Activated CD8-positive, alpha-beta T cell treated with anti-CD3 and anti-CD28 coated beads for 36 hours (primary cell): Measurements from ENCODE around the gene CHST3. TPM values are rescaled to one million over a fixed set of nuclear protein-coding genes. Genes with fewer than 3 reads are reported as not detected.

ENCODE experiments used
- ATAC-seq: fragments of 200-7000 bp; cut with Tn5 transposase; one replicate; pipeline ENCODE4 v1.10.0; 2021; ENCODE audit warnings: mild to moderate bottlenecking, moderate library complexity
- CTCF ChIA-PET: fragments of 350-600 bp; sonication (Branson Sonifier 250); formaldehyde crosslinking; loops from one replicate; lab custom pipeline; 2021; ENCODE audit warnings: antibody characterized with exemption; lab: Charles Lee
- POLR2A ChIA-PET: fragments of 350-600 bp; sonication (Branson Sonifier 250); formaldehyde crosslinking; loops from one replicate; lab custom pipeline; 2021; ENCODE audit warnings: antibody characterized with exemption; lab: Charles Lee
- DNase-seq: peaks from one replicate; pipeline ENCODE4 v3.0.0-alpha.2; 2020
- H3K27ac Mint-ChIP-seq: one replicate; pipeline ENCODE4 v1.8.0; 2021; ENCODE audit warnings: mild to moderate bottlenecking, mixed read lengths
- H3K27me3 Mint-ChIP-seq: one replicate; pipeline ENCODE4 v1.8.0; 2021; ENCODE audit warnings: mixed read lengths
- H3K36me3 Mint-ChIP-seq: one replicate; pipeline ENCODE4 v1.8.0; 2021; ENCODE audit warnings: low read depth, mixed read lengths
- H3K4me1 Mint-ChIP-seq: one replicate; pipeline ENCODE4 v1.8.0; 2021; ENCODE audit warnings: low read depth, mixed read lengths
- H3K4me3 Mint-ChIP-seq: one replicate; pipeline ENCODE4 v1.8.0; 2021; ENCODE audit warnings: mild to moderate bottlenecking, moderate library complexity, mixed read lengths
- H3K9me3 Mint-ChIP-seq: one replicate; pipeline ENCODE4 v1.8.0; 2021; ENCODE audit warnings: mixed read lengths
- CTCF ChIP-seq: fragments of 200-600 bp; IDR thresholded peaks from one replicate; pipeline ENCODE4 v1.8.0; 2022; ENCODE audit warnings: antibody characterized with exemption, mild to moderate bottlenecking
- intact Hi-C: fragments of 100-400 bp; cut with micrococcal nuclease; formaldehyde crosslinking; loops from one replicate; pipeline ENCODE4 v1.10.0; 2022
- total RNA-seq, 2 experiments: library from RNA; stranded (reverse); gene quantifications; one replicate each; pipeline ENCODE4 v1.2.3, GENCODE V29; 2021

CHST3 gene
- total RNA-seq, 2 experiments from 2014 or later, result 0.20 to 0.36 TPM

GRCh38 chr10:72022228-72022627 is 58.0 kb downstream of the CHST3 start:
- no peak overlapping the region for H3K27ac Mint-ChIP-seq
- H3K4me1 Mint-ChIP-seq, result peaks cover under 1% of the 10 kb centered on the region
- ATAC-seq (no peak), DNase-seq (no peak)
- no peaks in the 10 kb centered on the region for H3K36me3 Mint-ChIP-seq
- H3K27me3 Mint-ChIP-seq, result peaks cover under 1% of the 10 kb centered on the region
- no peak overlapping the region for H3K4me3 Mint-ChIP-seq
- CTCF ChIA-PET, result interaction anchor here (0.8 to 1.8 kb wide), 3 partner anchors 9 to 126 kb away, joined by 3 to 6 read pairs (median 4); no protein-coding TSS in a partner anchor
- no peaks in the 10 kb centered on the region for H3K9me3 Mint-ChIP-seq
- intact Hi-C loops, result no loop called here
- TF ChIP-seq CTCF, result no peak
- POLR2A ChIA-PET, result interaction anchor here (0.6 kb wide), 1 partner anchor 178 kb away, joined by 3 read pairs; no protein-coding TSS in a partner anchor

- peaks cover 2% of the 10 kb centered on the region for H3K27me3 Mint-ChIP-seq
- CTCF ChIA-PET, result interaction anchor here (0.8 to 1.0 kb wide), 2 partner anchors 23 to 24 kb away, joined by 3 to 4 read pairs; no protein-coding TSS in a partner anchor
- DNase-seq (no peak), ATAC-seq (no peak)
- no peaks in the 10 kb centered on the region for H3K36me3 Mint-ChIP-seq
- peaks cover 5% of the 10 kb centered on the region for H3K4me1 Mint-ChIP-seq
- no peak overlapping the region for H3K4me3 Mint-ChIP-seq
- intact Hi-C loops, result no loop called here
- no peak overlapping the region for H3K27ac Mint-ChIP-seq
- TF ChIP-seq CTCF, result no peak
- POLR2A ChIA-PET, result no interaction called here
- H3K9me3 Mint-ChIP-seq, result no peaks in the 10 kb centered on the region
Measured at GRCh38 chr10:72024596-72024995, 60.4 kb downstream of the CHST3 start.

- H3K27me3 Mint-ChIP-seq, result peaks cover 2% of the 10 kb centered on the region
- DNase-seq (no peak), ATAC-seq (no peak)
- intact Hi-C loops, result no loop called here
- TF ChIP-seq CTCF, result no peak
- ChIA-PET POLR2A (no interaction called here), CTCF (interaction anchor here (1.0 to 1.2 kb wide), 2 partner anchors 23 to 129 kb away, joined by 3 to 4 read pairs; no protein-coding TSS in a partner anchor)
- H3K4me3 Mint-ChIP-seq, result no peak overlapping the region
- no peak overlapping the region for H3K27ac Mint-ChIP-seq
- no peaks in the 10 kb centered on the region for H3K9me3 Mint-ChIP-seq
- peaks cover 5% of the 10 kb centered on the region for H3K4me1 Mint-ChIP-seq
- no peaks in the 10 kb centered on the region for H3K36me3 Mint-ChIP-seq
Measured at GRCh38 chr10:72025400-72025799, 61.2 kb downstream of the CHST3 start.

GRCh38 chr10:72025832-72026231 is 61.6 kb downstream of the CHST3 start:
- no peak for ATAC-seq
- ChIA-PET CTCF (interaction anchor here (1.2 kb wide), 1 partner anchor 129 kb away, joined by 3 read pairs; no protein-coding TSS in a partner anchor), POLR2A (no interaction called here)
- H3K27ac Mint-ChIP-seq, result no peak overlapping the region
- H3K36me3 Mint-ChIP-seq, result no peaks in the 10 kb centered on the region
- no peak for DNase-seq
- H3K27me3 Mint-ChIP-seq, result peaks cover 2% of the 10 kb centered on the region
- no peak overlapping the region for H3K4me3 Mint-ChIP-seq
- intact Hi-C loops, result no loop called here
- no peaks in the 10 kb centered on the region for H3K9me3 Mint-ChIP-seq
- TF ChIP-seq CTCF, result no peak
- H3K4me1 Mint-ChIP-seq, result peaks cover 5% of the 10 kb centered on the region

GRCh38 chr10:72026278-72027111 is 62.3 kb downstream of the CHST3 start:
- H3K36me3 Mint-ChIP-seq, result no peaks in the 10 kb centered on the region
- H3K4me1 Mint-ChIP-seq, result peaks cover 5% of the 10 kb centered on the region
- ChIA-PET POLR2A (no interaction called here), CTCF (interaction anchor here (1.2 kb wide), 1 partner anchor 130 kb away, joined by 3 read pairs; no protein-coding TSS in a partner anchor)
- no peak for TF ChIP-seq CTCF
- intact Hi-C loops, result no loop called here
- no peaks in the 10 kb centered on the region for H3K9me3 Mint-ChIP-seq
- no peak for ATAC-seq
- H3K27me3 Mint-ChIP-seq, result peaks cover 2% of the 10 kb centered on the region
- no peak overlapping the region for H3K27ac Mint-ChIP-seq
- no peak overlapping the region for H3K4me3 Mint-ChIP-seq
- no peak for DNase-seq
